H1 (cell line): ENCODE data around the gene FOXN4. TPM values are rescaled to one million over a fixed set of nuclear protein-coding genes. Genes with fewer than 3 reads are reported as not detected.

Source experiments
- CREB1 ChIP-seq: IDR thresholded peaks from 2 replicates; pipeline ENCODE4 v1.6.1; 2012; ENCODE audit warnings: inconsistent platforms
- HDAC6 ChIP-seq: IDR thresholded peaks from one replicate; pipeline ENCODE4 v1.7.1; 2012; ENCODE audit warnings: low read depth, mild to moderate bottlenecking, inconsistent platforms, low read length, moderate library complexity
- SAP30 ChIP-seq: fragments of 300-600 bp; sonication (generic); IDR thresholded peaks from 2 replicates; pipeline ENCODE4 v1.7.1; 2012; ENCODE audit warnings: low read length, moderate library complexity, mild to moderate bottlenecking, inconsistent platforms; ENCODE audit not compliant: insufficient read depth, insufficient replicate concordance
- SRF ChIP-seq: IDR thresholded peaks from 2 replicates; pipeline ENCODE4 v1.6.1; 2011; ENCODE audit warnings: mild to moderate bottlenecking, low read depth, low read length, moderate library complexity
- TBP ChIP-seq: IDR thresholded peaks from 2 replicates; pipeline ENCODE4 v1.6.1; 2011; ENCODE audit warnings: low read depth, low read length, improper control_type of control experiment
- polyA plus RNA-seq, 7 experiments: library from polyadenylated mRNA; depleted of rRNA in 3 of 7; stranded (reverse) in 5 of 7; unstranded in 2 of 7; fragments of >200 nt in 5 of 7; fragments of 200-250 nt in 2 of 7; gene quantifications; 1 replicate in 5 of 7; 2 replicates in 1 of 7; 4 replicates in 1 of 7; pipeline versions ENCODE4 v1.2.1 to v1.2.3, GENCODE V29; 2011 to 2013; ENCODE audit warnings: missing spikeins in 2 of 7, mixed read lengths in 2 of 7
- total RNA-seq: library from RNA; stranded (reverse); fragmentation: NEBNext Ultra II Directional; extraction: Animal tissue kit (Norgen Biotek cat#: 25700); gene quantifications from 2 replicates; pipeline ENCODE4 v1.2.1, GENCODE V29; 2021
- TF ChIP-seq, protein P1 (sequence below): fragments of 300-600 bp; sonication (generic); IDR thresholded peaks from 2 replicates; pipeline ENCODE4 v1.7.1; 2012; ENCODE audit warnings: low read length, moderate library complexity, mild to moderate bottlenecking, inconsistent platforms; ENCODE audit not compliant: insufficient replicate concordance

FOXN4 gene
- total and polyA plus RNA-seq, 2 of the 8 experiments (the other 6 are each of a cell fraction or from before 2014, with no cell fraction given), result 0.26 to 0.29 TPM

DNA sequence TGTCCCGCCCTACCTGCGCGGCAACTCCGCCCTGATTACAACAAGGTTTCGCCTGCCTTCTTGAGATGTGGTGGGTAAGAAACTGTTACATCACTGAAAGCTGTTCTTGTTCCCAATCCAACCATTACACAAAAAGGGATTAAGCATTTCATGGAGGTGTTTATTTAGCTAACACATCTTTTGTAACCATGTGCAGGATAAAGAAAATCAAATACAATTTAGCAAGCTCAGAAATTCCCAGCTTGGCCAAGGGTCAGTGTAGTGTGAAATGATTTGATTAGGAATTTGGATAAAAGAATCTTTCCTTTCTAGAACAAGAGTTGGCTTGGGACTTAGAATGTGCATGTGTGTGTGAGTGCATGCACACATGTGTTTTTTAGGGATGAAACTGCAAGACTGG is 6.3 kb downstream of the FOXN4 start (continued):
- TF ChIP-seq, protein P1, sequence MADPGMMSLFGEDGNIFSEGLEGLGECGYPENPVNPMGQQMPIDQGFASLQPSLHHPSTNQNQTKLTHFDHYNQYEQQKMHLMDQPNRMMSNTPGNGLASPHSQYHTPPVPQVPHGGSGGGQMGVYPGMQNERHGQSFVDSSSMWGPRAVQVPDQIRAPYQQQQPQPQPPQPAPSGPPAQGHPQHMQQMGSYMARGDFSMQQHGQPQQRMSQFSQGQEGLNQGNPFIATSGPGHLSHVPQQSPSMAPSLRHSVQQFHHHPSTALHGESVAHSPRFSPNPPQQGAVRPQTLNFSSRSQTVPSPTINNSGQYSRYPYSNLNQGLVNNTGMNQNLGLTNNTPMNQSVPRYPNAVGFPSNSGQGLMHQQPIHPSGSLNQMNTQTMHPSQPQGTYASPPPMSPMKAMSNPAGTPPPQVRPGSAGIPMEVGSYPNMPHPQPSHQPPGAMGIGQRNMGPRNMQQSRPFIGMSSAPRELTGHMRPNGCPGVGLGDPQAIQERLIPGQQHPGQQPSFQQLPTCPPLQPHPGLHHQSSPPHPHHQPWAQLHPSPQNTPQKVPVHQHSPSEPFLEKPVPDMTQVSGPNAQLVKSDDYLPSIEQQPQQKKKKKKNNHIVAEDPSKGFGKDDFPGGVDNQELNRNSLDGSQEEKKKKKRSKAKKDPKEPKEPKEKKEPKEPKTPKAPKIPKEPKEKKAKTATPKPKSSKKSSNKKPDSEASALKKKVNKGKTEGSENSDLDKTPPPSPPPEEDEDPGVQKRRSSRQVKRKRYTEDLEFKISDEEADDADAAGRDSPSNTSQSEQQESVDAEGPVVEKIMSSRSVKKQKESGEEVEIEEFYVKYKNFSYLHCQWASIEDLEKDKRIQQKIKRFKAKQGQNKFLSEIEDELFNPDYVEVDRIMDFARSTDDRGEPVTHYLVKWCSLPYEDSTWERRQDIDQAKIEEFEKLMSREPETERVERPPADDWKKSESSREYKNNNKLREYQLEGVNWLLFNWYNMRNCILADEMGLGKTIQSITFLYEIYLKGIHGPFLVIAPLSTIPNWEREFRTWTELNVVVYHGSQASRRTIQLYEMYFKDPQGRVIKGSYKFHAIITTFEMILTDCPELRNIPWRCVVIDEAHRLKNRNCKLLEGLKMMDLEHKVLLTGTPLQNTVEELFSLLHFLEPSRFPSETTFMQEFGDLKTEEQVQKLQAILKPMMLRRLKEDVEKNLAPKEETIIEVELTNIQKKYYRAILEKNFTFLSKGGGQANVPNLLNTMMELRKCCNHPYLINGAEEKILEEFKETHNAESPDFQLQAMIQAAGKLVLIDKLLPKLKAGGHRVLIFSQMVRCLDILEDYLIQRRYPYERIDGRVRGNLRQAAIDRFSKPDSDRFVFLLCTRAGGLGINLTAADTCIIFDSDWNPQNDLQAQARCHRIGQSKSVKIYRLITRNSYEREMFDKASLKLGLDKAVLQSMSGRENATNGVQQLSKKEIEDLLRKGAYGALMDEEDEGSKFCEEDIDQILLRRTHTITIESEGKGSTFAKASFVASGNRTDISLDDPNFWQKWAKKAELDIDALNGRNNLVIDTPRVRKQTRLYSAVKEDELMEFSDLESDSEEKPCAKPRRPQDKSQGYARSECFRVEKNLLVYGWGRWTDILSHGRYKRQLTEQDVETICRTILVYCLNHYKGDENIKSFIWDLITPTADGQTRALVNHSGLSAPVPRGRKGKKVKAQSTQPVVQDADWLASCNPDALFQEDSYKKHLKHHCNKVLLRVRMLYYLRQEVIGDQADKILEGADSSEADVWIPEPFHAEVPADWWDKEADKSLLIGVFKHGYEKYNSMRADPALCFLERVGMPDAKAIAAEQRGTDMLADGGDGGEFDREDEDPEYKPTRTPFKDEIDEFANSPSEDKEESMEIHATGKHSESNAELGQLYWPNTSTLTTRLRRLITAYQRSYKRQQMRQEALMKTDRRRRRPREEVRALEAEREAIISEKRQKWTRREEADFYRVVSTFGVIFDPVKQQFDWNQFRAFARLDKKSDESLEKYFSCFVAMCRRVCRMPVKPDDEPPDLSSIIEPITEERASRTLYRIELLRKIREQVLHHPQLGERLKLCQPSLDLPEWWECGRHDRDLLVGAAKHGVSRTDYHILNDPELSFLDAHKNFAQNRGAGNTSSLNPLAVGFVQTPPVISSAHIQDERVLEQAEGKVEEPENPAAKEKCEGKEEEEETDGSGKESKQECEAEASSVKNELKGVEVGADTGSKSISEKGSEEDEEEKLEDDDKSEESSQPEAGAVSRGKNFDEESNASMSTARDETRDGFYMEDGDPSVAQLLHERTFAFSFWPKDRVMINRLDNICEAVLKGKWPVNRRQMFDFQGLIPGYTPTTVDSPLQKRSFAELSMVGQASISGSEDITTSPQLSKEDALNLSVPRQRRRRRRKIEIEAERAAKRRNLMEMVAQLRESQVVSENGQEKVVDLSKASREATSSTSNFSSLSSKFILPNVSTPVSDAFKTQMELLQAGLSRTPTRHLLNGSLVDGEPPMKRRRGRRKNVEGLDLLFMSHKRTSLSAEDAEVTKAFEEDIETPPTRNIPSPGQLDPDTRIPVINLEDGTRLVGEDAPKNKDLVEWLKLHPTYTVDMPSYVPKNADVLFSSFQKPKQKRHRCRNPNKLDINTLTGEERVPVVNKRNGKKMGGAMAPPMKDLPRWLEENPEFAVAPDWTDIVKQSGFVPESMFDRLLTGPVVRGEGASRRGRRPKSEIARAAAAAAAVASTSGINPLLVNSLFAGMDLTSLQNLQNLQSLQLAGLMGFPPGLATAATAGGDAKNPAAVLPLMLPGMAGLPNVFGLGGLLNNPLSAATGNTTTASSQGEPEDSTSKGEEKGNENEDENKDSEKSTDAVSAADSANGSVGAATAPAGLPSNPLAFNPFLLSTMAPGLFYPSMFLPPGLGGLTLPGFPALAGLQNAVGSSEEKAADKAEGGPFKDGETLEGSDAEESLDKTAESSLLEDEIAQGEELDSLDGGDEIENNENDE, result no peak
- TF ChIP-seq SRF, result no peak
- TF ChIP-seq SAP30, result no peak
- TF ChIP-seq TBP, result no peak
- no peak for TF ChIP-seq CREB1
- TF ChIP-seq HDAC6, result no peak
